Osteoblast (primary cell): ENCODE data around the gene SPDYE11. TPM values are rescaled to one million over a fixed set of nuclear protein-coding genes. Genes with fewer than 3 reads are reported as not detected.

Experiments
- small RNA-seq: library from RNA; depleted of rRNA; stranded (forward); fragments of <200 nt; gene quantifications from one replicate; pipeline ENCODE3, GENCODE V24; 2012
- total RNA-seq: library from RNA; depleted of rRNA; stranded (reverse); fragments of >200 nt; gene quantifications from 2 replicates; pipeline ENCODE4 v1.2.3, GENCODE V29; 2012

The SPDYE11 gene
- total RNA-seq, 1 donor = not detected

Small RNAs within 50 kb of the gene (small RNA-seq; reads per million reads assigned to genes)
- gene RF00019 = not detected

Other genes starting within 250 kb of the SPDYE11 start
- gene TYW1B, start 229.7 kb downstream of the SPDYE11 start, total RNA-seq = 2.1 and 2.2 TPM in 2 replicates
- gene POM121, start 132.8 kb downstream of the SPDYE11 start, total RNA-seq = 5.6 and 6.5 TPM in 2 replicates
- not detected in 2 replicates for gene TRIM74, start 88.4 kb downstream of the SPDYE11 start, total RNA-seq
- gene SPDYE8, start 28.1 kb downstream of the SPDYE11 start, total RNA-seq = not detected in 2 replicates
- not detected in 2 replicates for gene SPDYE9, start 28.1 kb upstream of the SPDYE11 start, total RNA-seq